ENCODE data around the gene TLR9.
"Not testable (repeated sequence)": the region's sequence is repeated elsewhere in the genome, so short reads cannot be mapped to it uniquely, and the experiment has no call there.

- TF ChIP-seq, protein P1, sequence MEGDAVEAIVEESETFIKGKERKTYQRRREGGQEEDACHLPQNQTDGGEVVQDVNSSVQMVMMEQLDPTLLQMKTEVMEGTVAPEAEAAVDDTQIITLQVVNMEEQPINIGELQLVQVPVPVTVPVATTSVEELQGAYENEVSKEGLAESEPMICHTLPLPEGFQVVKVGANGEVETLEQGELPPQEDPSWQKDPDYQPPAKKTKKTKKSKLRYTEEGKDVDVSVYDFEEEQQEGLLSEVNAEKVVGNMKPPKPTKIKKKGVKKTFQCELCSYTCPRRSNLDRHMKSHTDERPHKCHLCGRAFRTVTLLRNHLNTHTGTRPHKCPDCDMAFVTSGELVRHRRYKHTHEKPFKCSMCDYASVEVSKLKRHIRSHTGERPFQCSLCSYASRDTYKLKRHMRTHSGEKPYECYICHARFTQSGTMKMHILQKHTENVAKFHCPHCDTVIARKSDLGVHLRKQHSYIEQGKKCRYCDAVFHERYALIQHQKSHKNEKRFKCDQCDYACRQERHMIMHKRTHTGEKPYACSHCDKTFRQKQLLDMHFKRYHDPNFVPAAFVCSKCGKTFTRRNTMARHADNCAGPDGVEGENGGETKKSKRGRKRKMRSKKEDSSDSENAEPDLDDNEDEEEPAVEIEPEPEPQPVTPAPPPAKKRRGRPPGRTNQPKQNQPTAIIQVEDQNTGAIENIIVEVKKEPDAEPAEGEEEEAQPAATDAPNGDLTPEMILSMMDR (IDR thresholded peaks at IDR 0.05): not testable (repeated sequence)
- TF ChIP-seq POLR2A (IDR thresholded peaks at IDR 0.05); POLR2AphosphoS5 (IDR thresholded peaks at IDR 0.05; ENCODE audit: insufficient read depth in 1 of 2, low read depth in 1 of 2): not testable (repeated sequence)
These were observed 46.7 kb upstream of the TLR9 start for GRCh38 chr3:52272172-52272571.

Measured in vagina (tissue), 2 donors.